ENCODE data around the gene MAPRE3. TPM values are rescaled to one million over a fixed set of nuclear protein-coding genes. Genes with fewer than 3 reads are reported as not detected.

MAPRE3 gene
- total RNA-seq, 1 experiment from 2014 or later = 11.6 TPM

- no peak overlapping the region for H3K4me3 ChIP-seq (ENCODE audit: low read depth in 2 of 2, low read length in 2 of 2)
- ATAC-seq = no peak
- H3K36me3 ChIP-seq (ENCODE audit: control insufficient read depth, insufficient read depth, low read length) = no peaks in the 10 kb centered on the region
- no peak for DNase-seq (ENCODE audit: low read depth, low spot score)
- no TSS peak for BruUV-seq (replicated peaks)
- no peaks in the 10 kb centered on the region for H3K27me3 ChIP-seq (ENCODE audit: control insufficient read depth, insufficient read depth, low read length)
- CTCF ChIA-PET = interaction anchor here (0.6 kb wide), 1 partner anchor 268 kb away, joined by 5 read pairs; no protein-coding TSS in a partner anchor
- no peaks in the 10 kb centered on the region for H3K9me3 ChIP-seq (ENCODE audit: control insufficient read depth, insufficient read depth, low read depth, low read length)
- POLR2A ChIA-PET = no interaction called here
- in situ Hi-C loops (cut with HindIII; ENCODE audit: low pct_unique_long_range_greater_than_20kb, low sequenced_read_pairs) (no loop called here), intact Hi-C loops (cut with micrococcal nuclease; ENCODE audit: unreplicated experiment) (no loop called here)
- TF ChIP-seq TCF7L2 (IDR thresholded peaks at IDR 0.05; ENCODE audit: low read depth, low read length) (no peak), REST (IDR thresholded peaks at IDR 0.05; ENCODE audit: insufficient read depth in 1 of 2, low read depth in 2 of 2, low read length in 1 of 2) (no peak), CTCF (IDR thresholded peaks at IDR 0.05) (no peak), SIN3A (IDR thresholded peaks at IDR 0.05; ENCODE audit: borderline replicate concordance, insufficient read depth, low read depth, low read length) (no peak), POLR2AphosphoS5 (IDR thresholded peaks at IDR 0.05; ENCODE audit: low read depth, low read length) (no peak)
- no peaks in the 10 kb centered on the region for H3K4me1 ChIP-seq (ENCODE audit: control insufficient read depth, insufficient read depth, low read length)
- no peak overlapping the region for H3K27ac ChIP-seq (ENCODE audit: low read length)
Observed at GRCh38 chr2:27027211-27027651, 56.8 kb downstream of the MAPRE3 start.

- Histone ChIP-seq H3K4me1 (ENCODE audit: control insufficient read depth, insufficient read depth, low read length) (peaks cover 6% of the 10 kb centered on the region), H3K9me3 (ENCODE audit: control insufficient read depth, insufficient read depth, low read depth, low read length) (no peaks in the 10 kb centered on the region), H3K27ac (ENCODE audit: low read length) (no peak overlapping the region), H3K36me3 (ENCODE audit: control insufficient read depth, insufficient read depth, low read length) (no peaks in the 10 kb centered on the region), H3K4me3 (ENCODE audit: low read depth in 2 of 2, low read length in 2 of 2) (no peak overlapping the region), H3K27me3 (ENCODE audit: control insufficient read depth, insufficient read depth, low read length) (no peaks in the 10 kb centered on the region)
- no TSS peak for BruUV-seq (replicated peaks)
- in situ Hi-C loops (cut with HindIII; ENCODE audit: low pct_unique_long_range_greater_than_20kb, low sequenced_read_pairs) = no loop called here
- ATAC-seq = no peak
- intact Hi-C loops (cut with micrococcal nuclease; ENCODE audit: unreplicated experiment) = no loop called here
- ChIA-PET CTCF (no interaction called here), POLR2A (no interaction called here)
- TF ChIP-seq REST (IDR thresholded peaks at IDR 0.05; ENCODE audit: insufficient read depth in 1 of 2, low read depth in 2 of 2, low read length in 1 of 2) = no peak
- no peak for TF ChIP-seq TCF7L2 (IDR thresholded peaks at IDR 0.05; ENCODE audit: low read depth, low read length)
- TF ChIP-seq SIN3A (IDR thresholded peaks at IDR 0.05; ENCODE audit: borderline replicate concordance, insufficient read depth, low read depth, low read length) = no peak
- TF ChIP-seq CTCF (IDR thresholded peaks at IDR 0.05) = no peak
- no peak for TF ChIP-seq POLR2AphosphoS5 (IDR thresholded peaks at IDR 0.05; ENCODE audit: low read depth, low read length)
- DNase-seq (ENCODE audit: low read depth, low spot score) = no peak
Observed at GRCh38 chr2:27029051-27029450, 58.6 kb downstream of the MAPRE3 start.
